HG03045 (cell line): Measurements from ENCODE around the gene MBNL2.
A peak's percentile ranks its signal among the peaks of the same experiment; 100 is the strongest.

Source experiments
- ATAC-seq: cut with Tn5 transposase; IDR thresholded peaks from one replicate; pipeline ENCODE4 v1.9.1; 2021; ENCODE audit warnings: mild to moderate bottlenecking, moderate library complexity; ENCODE audit not compliant: unreplicated experiment

The MBNL2 gene, protein sequence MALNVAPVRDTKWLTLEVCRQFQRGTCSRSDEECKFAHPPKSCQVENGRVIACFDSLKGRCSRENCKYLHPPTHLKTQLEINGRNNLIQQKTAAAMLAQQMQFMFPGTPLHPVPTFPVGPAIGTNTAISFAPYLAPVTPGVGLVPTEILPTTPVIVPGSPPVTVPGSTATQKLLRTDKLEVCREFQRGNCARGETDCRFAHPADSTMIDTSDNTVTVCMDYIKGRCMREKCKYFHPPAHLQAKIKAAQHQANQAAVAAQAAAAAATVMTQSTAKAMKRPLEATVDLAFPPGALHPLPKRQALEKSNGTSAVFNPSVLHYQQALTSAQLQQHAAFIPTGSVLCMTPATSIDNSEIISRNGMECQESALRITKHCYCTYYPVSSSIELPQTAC

DNA sequence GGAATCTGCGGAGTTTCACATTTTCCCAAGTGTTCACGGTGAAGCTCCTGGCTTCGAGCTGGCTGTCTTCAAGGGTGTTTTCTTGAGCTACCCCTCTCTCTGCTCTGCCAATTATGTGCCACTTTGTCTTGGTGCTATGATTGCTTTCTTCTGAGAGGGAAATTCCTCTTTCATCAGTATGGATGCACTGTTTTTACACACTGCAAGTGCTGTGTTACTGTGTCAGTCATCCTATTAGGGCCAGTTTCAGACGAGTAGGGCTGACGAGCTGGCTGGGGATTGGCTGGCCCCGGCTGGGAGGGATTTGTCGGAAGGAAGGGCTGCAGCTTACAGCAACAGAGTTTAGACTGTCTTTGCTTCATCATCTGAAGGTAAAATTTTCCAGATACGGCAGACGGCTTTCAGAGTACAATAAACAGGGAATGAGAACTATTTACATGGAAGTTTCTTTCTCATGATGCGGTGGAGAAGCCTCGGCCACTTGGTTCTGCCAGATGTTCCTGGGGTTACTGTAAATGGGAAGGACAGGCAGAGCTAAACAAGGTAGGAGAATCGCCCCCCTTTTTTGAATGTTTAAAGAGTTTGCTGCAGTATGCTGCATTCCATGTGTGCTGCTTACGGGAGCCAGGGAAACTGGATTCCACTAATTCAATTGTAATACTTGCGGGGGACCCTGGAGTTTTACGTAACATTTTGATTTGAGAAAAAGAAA is at the start of gene MBNL2:
TSS of gene MBNL2 (plus strand) at position 345 of the 712 bp plus-strand sequence. CDS start 53,903 bp downstream, outside the sequence.
- ATAC-seq, result peak; percentile 98

DNA sequence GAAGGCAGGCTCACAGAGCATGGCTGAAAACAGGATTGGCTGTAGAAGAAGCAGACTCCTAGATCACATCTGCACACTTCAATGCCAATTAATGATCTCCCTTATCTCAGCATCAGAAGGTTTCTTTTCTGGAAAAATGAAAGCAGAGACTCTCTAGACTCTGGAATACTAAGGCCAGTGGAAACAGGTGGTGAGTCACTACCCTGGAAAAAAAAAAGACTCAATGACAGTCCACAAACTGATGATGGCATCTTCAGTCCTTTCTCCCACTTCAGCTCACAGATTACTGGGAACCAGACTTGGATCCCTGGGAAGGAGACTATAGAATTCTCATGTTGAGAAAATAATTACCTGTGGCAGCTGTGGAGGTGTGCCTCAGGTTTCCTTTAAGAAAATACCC is 47.5 kb upstream of the MBNL2 start:
- no peak for ATAC-seq

DNA sequence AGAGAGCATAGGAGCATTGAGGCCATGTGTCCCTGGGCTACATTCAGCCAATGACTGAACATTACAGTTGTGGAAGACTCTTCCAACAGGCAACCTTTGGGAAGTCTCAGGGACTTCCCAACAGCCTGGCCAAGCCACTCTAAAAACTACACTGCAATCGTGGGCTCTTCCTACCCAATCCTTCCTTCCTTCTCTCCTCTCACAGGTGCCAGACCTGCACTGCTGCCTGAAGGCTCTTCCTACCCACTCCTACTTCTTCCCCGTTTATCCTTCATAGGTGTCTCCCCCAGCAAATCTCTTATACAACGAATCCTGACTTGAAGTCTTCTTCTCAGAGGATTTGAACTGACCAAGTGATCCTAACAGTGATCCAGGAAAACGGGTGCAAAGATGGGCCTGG is 47.1 kb upstream of the MBNL2 start:
- ATAC-seq, result no peak

DNA sequence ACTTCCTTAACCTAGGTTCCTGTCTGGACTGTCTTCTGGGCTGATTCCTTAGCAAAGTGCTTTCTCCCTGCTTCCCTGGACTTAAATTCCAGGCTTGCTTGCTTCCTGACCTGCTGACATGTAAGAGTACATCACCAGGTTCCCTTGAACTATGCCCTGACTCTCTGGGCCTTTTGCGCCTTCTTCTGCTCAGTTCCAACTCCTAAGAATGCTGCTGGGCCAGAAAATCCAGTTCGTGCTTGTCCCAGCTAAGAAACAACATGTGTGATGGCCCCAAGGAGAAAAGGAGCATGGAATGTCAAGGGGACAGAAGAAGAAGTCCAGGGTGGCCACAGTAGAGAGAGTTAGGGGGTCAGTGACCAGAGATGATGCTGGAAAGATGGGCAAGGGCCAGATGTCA is 42.6 kb upstream of the MBNL2 start:
- no peak for ATAC-seq

DNA sequence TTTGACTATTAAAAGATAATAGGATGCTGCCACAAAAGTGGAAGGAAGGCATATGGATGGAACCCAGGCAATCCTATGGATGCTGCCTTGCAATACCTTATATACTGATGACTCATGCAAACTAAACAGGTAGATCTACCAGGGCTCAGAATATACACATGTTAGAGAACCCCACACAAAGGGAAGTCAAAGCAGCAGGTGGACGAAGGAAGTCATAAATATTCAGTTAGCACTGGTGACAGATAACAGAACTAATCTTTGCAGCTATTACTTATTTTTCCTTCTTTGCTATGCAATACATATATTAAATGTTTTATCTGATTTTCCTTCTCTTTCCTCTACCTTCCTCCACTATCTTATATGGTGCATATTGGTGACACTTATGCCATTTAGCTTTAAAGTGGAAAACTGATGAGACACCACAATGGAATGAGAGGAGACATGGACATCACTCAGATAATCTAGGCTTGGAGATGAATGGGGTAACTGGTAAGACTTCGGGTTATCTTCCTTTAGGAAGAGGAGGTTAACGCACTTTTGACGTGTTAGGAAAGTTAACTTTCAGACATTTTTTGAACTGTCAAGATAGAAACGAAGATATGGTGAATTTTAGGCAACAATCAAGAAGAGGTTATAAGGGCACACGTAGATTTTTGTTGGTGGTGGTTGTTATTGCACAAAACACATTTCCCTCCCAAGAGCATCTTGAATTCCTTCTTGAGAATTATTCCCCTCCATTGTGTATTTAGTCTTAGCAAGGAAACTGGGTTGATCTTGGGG is 39.8 kb upstream of the MBNL2 start:
- ATAC-seq, result no peak

DNA sequence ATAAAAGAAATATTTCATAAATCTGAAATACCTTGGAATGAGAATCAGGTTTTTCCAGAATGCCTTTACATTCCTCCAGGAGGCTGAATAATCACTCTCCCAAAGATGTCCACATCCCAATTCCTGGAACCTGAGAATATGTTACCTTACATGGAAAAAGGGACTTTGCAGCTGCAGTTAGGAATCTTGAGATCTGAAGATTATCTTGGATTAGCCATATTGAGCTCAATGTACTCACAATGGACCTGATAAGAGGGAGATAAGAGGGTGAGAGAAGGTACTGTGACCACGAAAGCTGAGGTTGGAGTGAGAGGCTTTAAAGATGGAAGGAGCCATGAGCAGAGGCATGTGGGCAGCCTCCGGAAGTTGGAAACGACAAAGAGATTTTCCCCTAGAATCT is 36.8 kb upstream of the MBNL2 start:
- ATAC-seq, result no peak

DNA sequence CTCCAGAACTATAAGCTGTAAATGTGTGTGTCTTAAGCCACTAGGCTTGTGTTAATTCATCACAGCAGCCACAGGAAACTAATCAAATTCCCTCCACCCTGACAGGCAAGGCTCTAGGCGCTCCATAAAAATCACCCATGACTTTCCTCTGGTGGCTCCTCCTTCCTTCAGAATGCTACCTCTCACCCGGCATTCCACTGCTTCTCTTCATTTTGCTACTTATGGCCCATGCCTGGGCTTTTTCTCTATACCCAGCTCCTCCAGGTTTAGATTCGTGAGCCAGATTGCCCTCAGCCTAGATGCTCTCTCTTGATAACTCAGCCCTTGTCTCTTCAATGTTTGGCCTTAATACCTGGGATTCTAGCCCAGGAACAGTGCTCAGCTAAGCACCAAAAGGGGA is 36.4 kb upstream of the MBNL2 start:
- no peak for ATAC-seq

DNA sequence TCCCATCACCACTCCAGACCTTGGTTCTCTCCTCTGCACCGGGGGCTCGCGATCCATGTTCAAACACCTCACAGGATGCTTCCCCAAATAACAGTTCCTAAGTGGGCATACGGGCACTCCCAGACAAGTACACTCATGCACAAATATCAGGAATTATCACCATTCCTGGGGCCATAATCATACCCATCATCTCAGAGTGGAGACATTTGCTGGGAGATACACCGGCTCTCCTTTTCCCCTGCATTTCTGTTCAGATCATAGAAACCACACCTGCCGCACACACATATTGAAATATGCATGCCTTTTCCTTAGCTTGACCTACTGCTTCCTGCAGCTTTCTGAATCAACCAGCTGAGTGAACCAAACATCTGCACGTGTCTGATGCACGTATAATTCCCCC is 33.9 kb upstream of the MBNL2 start:
- ATAC-seq, result no peak

DNA sequence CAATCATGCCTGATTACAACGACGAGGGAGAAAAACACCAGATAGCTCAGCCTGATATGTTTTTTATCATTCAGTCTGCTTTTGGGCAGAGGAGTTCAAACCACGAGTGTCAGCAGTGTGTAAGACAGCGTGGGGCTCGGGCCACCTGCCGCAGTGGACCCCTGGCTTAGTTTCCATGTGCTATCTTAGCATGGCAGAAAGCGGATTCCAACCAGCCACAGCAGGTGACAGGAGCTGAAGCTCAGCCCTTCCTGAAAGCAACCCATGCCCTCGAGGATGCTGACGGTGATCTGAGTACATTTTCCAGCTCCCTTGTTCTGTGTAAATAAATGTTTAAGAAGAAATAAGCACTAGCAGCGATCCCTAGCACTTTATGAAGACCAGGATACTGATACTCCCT is 32.2 kb upstream of the MBNL2 start:
- no peak for ATAC-seq

DNA sequence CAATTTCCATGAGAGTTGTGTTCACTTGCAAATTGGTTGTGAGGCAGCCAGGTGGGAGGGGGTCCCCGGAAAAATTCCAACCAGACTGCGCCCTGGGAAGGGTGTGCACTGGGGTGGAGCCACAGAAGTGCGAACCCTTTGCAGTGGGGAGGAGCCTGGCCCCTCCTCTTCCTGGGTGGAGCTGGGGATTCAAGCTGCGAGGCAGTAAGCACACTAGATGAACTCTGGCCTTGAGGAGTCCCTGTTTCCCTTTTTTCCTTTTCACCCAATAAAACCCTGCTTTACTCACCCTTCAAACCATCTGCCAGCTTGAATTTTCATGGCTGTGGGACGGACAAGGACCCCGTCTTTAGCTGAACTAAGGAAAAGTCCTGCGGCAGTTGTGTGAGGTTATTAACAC is 31.0 kb upstream of the MBNL2 start:
- no peak for ATAC-seq

DNA sequence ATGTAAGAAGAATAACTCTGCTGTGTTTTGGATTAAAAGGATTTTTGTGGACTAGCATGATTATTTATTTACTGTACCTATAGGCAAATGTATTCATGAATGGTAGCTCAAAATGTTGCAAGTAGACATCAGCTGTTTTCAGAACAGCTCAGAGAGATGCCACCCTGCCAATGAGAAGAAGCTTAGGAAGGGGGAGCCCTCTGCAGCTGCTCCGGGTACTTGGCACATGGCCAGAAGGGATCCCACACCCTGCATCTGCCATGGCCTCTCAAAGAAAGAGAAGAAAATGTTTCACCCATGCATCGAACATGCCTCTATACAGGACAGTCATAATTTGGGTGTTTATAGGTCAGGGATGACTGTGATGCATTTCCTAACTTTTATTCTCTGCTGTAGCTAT is 30.5 kb upstream of the MBNL2 start:
- no peak for ATAC-seq

DNA sequence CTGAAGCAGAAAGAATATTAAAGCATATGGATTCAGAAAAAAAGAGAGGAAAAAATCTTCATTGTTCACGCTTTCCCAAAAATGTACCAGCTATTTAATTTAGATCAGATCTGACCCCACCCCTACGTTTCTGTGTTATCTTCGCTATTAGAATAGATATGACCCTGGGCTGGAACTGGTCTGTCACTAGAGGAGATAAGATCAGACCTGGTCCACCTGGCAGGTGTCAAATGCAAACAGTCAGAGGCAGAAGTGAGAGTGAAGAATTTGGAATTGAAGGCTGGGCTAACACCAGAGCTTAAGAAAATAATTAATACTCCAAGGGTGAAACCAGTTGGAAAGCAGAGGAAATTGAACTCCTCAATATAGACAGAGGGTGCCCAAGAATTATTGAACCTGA is 30.0 kb upstream of the MBNL2 start:
- no peak for ATAC-seq

DNA sequence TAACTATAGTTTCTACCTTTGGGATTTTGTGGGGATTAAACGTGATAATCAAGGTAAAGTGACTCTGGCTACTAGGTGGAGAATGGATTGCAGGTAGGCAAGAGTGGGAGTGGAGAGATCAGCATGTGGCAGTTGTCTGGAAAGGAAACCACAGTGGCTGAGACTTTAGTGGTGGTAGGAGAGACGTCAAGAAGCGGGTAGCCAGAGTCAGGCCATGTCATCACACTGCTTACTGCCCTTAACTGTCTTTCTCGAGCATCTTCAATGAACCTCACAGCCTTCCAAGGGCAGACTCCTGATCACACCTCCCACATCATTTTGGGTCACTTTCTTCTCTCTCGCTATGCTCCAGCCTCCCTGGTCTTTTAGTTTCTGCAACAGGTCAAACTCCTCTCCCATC is 28.6 kb upstream of the MBNL2 start:
- no peak for ATAC-seq

DNA sequence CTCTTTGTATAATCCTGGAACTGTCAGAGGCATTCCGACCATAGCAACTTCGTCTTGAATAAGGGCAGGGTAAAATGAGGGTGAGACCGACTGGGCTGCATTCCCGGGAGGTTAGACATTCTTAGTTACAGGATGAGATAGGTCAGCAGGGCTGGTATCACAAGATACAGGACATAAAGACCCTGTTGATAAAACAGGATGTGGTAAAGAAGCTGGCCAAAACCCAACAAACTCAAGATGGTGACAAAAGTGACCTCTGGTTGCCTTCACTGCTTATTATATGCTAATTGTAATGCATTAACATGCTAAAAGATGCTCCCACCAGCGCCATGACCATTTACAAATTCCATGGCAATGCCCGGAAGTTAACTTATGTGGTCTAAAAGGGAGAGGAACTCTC is 27.7 kb upstream of the MBNL2 start:
- ATAC-seq, result no peak

DNA sequence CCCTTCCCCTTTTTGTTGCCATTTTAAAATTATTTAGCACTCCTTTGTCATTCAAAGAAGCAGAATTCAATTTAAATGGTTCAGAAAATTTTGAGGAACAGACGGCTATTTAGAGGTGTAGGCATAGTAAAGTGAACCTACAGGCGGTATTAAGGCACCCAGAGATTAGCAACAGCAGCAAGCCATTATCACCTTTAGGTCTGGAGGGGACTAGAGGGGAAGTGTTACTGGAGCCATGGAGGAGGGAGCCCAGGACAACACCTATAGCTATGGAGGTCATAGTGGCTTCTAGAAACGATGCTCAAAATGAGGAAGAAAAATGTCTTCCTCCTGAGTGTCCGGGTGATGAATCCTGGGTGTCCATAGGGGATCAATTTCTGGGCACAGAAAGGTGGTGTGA is 25.8 kb upstream of the MBNL2 start:
- ATAC-seq, result no peak

DNA sequence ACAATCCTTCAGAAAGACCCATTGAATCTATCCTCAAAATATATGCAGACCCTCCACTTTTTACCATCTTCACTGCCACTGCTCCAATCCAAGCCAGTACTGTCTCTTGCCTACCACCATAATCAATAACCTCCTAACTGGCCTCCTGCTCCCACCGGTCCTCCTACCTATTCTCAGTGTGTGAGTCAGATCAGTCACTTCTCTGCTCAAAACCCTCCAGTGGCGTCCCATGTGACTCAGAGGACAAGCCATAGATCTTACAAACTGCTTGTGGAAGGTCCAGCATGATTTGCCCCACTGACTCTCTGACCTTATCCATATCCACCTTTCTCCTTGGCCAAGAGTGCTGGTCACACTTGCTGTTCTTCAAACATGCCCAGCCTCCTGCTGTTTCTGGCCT is 23.4 kb upstream of the MBNL2 start:
- peak; percentile 75 for ATAC-seq

DNA sequence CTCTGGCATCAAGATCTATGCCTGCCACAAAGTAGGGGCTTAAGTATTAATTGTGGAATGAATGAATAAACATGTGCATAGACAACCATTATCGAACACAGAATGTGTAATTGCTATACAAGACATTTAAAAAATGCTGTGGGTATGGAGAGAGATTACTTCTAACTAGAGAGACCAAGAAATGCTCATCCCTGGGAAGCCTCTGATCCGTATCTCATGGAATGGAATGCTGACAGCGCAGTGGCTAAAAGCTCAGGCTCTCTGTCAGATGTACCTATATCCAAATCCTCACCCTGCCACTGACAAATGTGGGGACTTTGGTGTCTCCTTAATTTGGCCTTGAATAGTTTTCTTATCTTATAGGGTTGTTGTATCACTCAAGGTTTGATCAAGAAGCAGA is 22.7 kb upstream of the MBNL2 start:
- no peak for ATAC-seq

DNA sequence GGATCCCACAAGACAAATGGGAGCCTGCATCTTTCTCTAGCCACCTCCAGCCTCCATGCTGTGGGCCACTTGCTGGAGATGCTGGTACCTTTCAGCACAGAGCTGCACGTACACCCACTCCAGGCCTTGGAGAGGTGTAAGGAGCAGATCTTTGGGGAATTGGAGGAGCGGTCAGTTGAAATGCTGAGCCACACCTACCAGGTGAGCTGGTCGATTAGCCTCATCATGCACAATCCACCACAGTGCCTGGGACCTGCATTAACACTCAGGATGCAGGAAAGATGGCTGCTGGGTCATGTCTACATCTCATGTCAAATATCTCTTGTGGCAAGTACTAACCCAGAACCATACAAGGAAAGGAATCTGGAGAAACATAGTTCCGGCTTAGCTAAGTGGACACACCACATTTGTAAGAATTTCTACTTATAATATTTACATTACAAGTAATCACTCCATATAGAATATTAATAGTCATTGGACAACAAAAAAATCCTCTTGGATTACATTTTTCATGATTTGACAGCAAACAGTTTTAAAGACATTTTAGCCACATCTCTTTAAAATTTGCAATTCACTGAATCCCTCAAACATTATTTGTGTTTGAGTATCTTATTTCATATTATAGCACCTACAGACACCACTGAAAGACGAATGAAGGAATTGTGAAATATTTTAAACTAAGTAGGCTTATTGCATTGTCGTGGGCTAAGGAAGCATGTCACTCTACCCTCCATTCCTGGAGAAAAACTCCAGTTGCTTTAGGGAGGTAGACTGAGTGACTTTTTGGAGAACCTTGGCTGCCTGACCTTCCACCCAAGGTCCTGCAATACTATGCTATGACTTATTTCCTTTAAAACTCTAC is 21.8 kb upstream of the MBNL2 start:
- ATAC-seq, result no peak

DNA sequence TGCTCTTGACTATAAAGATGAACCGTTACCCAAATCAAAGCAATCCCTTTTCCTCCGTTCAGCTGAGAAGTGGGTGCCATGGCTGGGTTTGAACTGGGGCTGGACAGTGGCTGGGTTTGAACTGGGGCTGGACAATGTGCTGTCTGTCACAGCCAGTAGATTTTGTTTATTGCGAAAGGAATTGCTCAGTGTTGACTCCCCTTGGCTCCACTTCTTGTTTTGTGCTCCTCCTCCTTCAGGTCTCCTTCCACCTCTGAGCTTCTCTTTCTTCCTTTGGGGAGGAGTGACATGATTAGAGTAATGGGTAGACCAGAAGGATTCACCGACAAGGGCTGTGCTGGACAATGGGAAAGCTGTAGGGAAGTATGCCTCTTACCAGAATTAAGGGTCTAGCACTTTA is 19.4 kb upstream of the MBNL2 start:
- no peak for ATAC-seq

DNA sequence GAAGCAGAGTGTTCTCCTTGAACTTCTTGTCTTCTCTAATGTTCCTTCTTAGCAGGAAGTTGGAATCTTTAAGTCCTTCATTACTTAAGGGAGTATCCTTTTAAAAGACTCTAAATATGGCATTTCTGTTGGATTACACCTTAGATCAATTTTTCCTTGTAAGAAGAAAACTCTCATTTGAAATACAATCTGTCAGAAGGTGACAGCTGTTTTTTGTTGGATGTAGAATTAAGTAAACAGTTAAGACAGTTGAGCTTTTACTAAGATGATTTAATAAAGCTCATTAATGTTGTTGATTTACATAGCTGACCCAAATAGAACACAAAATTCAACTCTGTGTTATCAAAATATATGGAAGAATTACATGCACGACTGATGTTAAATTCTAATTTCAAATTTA is 16.7 kb upstream of the MBNL2 start:
- ATAC-seq, result no peak

DNA sequence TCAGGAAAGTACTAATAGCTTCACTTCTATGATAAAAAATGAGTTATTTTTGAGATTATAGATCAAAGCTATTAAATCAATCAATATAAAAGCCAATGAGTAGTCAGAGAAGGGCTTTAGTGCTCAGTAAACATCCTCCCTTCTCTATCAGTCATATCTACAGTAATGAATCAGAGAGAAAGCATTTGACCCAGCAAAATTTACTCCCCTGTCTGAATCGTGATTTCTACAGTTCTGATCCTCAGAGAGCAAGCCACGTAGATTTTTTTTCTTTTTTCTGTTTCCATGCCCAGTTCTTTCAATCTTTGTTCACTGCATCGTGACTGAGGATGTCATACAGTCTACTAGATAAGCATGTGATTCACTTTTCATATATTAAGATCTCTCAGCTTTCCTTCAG is 16.2 kb upstream of the MBNL2 start:
- no peak for ATAC-seq
